IPS-18c (cell line): ENCODE measurements around the gene ZNF654.
"Not testable (repeated sequence)": the region's sequence is repeated elsewhere in the genome, so short reads cannot be mapped to it uniquely, and the experiment has no call there.

Source experiments
- H3K4me3 ChIP-seq: 2 replicates; pipeline ENCODE4 v1.7.0; 2013; ENCODE audit warnings: low read depth, mild to moderate bottlenecking, low read length, moderate library complexity; ENCODE audit not compliant: insufficient read depth
- H3K9me3 ChIP-seq: one replicate; pipeline ENCODE4 v1.6.1; 2013; ENCODE audit warnings: mild to moderate bottlenecking, low read length, moderate library complexity; ENCODE audit not compliant: control insufficient read depth, insufficient read depth

Gene ZNF654

DNA sequence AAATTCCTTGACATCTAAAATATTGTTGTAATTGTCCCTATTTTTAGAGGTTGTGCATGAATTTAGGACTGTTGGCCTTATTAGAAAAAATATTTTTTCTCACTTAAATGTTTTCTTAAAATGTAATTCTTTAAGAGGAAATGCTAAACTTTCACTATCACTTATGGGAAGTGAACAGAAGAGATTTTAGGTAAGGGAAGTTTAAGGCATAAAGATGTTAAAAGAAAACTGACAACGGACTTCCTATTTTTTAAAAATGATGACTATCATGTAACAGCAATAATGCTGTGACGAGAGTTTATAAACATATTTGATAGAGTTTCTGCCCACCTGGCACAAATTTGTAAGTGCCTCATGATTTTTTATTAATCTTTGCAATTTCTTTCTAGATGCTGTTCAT lies 93.8 kb downstream of the ZNF654 start:
- no peak overlapping the region for H3K4me3 ChIP-seq
- H3K9me3 ChIP-seq, result no peaks in the 10 kb centered on the region

DNA sequence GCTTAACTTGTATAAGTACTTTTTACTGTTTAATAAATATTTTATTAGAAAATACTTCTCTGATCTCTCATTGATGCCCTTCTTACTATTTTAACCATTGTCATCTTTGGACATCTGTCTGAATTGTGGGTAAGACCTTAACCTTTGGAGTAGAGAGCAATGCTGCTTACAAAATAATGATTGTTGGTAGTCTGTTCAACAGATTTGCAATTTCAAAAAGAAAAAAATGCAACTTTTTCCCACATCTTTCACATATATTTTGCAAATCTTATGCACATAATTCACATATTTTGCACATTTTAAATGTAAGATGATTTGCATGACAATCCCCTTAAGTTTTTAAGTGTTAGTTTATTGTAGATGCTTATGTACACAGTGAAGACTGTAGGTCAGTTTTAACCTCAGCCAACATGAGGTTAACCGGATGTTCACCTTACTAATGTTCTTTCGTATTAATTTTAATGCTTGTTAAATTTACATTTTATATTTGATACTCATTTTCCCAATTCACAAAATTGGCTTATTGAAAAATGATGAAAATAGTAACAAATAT lies 107.4 kb downstream of the ZNF654 start:
- Histone ChIP-seq H3K9me3 (peaks cover 2% of the 10 kb centered on the region), H3K4me3 (no peak overlapping the region)

DNA sequence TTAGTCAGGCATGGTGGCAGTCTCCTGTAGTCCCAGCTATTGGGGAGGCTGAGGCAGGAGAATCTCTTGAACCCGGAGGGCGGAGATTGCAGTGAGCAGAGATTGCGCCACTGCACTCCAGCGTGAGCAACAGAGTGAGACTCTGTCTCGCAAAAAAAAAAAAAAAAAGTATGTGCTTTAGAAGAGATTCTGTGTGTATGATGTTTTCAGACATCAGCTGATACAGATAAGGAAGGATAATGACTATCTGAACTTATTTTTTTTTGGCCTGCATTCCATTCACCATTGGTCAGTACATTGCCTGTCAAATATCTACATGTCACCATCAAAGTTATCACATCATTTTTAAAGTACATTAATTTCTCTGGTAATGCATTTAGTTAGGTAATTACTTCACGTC lies 108.1 kb downstream of the ZNF654 start:
- no peak overlapping the region for H3K4me3 ChIP-seq
- peaks cover 2% of the 10 kb centered on the region for H3K9me3 ChIP-seq

DNA sequence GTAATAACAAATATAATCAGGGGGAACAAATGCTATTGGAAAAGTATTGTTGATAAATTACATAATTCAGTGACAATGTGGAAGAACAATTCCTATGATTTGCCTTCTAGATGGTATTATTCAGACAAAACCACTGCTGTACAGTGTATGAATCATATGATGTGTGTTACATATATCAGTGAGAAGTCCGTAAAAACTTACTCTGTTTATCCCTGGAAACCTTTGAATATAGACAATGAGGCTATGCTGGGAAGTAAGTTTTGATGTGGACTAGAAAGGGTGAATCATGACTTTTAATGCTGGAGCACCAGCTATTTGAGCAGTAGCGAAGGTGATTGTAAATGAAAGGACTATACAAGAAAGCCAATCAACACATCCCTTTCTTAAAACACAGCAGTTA lies 108.6 kb downstream of the ZNF654 start:
- Histone ChIP-seq H3K4me3 (no peak overlapping the region), H3K9me3 (peaks cover 2% of the 10 kb centered on the region)

DNA sequence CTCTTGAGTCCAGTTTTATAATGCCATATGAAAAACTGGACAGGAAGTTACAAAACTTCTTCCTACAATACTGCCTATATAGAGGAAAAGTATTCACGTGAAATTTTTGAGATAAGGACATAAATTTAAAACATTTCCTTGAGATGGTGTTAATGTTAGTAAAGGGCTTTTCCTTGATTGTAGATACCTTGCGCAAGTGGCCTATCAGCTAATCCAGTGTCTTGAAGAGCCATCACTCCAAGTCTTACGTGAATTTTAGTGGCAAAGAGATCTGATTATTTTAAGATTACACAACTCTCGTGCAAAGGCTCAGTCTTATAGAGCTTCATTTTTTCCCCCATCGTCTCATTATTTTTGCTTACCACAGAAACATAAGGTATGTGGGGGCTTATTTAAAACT lies 109.1 kb downstream of the ZNF654 start:
- Histone ChIP-seq H3K4me3 (no peak overlapping the region), H3K9me3 (peaks cover 2% of the 10 kb centered on the region)

DNA sequence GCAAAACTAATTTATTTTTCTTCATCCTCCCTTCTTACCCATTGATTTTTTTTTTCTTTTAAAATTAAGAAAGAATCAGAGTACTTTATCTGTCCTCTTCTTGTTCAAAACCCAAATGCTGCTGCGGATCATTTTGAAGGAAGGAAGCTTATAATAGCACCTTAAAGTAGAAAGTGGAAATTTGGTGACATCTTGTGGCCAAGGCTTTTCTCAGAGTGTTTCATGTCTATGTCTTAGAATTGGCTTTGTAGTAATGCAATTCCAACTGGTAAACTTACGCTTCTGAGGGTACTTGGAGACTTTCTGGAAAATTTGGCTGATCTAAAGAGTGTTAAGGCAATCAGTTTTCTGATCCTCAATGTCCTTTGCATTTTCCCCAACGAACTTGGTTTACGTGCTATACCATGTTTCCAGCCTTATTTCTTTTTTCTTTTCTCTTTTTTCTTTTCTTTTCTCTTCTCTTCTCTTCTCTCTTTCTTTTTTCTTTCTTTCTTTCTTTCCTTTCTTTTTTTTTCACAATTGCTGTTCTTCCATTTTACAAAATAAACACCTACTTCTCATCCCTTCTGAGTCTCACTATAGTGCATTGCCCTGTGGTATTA lies 121.4 kb downstream of the ZNF654 start:
- H3K4me3 ChIP-seq, result no peak overlapping the region
- H3K9me3 ChIP-seq, result peaks cover 2% of the 10 kb centered on the region

DNA sequence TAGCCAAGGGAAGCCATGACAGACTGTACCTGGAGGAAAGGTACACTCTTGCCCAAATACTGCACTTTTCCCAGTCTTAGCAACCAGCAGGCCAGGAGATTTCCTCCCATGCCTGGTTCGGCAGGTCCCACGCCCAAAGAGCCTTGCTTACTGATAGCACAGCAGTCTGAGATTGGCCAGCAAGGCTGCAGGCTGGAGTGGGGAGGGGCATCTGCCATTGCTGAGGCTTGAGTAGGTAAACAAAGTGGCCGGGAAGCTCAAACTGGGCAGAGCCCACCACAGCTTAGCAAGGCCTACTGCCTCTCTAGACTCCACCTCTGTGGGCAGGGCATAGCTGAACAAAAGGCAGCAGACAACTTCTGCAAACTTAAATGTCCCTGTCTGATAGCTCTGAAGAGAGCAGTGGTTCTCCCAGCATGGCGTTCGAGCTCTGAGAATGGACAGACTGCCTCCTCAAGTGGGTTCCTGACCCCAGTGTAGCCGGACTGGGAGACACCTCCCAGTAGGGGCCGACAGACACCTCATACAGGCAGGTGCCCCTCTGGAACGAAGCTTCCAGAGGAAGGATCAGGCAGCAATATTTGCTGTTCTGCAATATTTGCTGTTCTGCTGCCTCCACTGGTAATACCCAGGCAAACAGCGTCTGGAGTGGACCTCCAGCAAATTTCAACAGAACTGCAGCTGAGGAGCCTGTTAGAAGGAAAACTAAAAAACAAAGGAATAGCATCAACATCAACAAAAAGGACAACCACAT lies 123.3 kb downstream of the ZNF654 start:
- H3K4me3 ChIP-seq, H3K9me3 ChIP-seq: not testable (repeated sequence)

DNA sequence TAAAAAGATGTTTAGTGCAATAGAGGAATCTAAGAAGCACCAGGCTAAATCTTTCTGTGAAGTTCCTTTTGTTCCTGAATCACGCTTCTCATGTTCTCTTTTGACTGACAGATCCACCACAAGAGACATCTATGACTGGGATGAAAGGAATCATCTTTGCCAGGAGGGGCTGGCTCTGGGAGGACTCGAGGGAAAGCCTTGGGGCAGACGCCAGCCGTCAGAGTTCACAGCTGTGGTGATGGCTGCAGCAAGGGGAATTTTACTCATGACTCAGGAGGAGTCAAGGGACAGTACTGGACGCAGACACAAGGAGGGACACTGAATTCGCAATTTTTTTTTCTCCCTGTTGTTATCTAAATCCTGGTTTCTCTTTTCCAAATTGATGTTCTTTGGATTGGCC lies 129.4 kb downstream of the ZNF654 start:
- peaks cover 2% of the 10 kb centered on the region for H3K9me3 ChIP-seq
- no peak overlapping the region for H3K4me3 ChIP-seq

DNA sequence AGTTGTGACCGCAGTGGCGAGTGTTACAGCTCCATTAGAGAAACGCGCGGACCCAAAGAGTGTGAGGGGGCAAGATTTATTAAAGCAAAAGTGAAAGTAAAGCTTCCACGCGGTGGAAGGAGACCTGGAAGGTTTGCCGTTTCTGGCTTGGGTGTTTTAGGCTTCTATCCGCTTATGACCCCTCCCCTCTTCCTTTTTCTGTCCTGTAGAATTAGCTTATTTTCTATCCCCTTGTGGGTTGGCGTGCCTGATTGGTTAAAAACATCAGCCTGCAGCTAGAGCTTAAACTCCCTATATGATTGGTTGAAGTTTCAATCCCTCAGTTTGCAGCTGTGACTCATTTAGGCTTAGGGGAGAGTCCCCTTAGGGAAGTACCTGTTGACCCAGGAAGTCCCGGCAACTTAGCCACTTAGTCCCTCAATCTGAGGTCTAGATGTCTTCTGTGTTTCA lies 130.3 kb downstream of the ZNF654 start:
- H3K9me3 ChIP-seq, result peaks cover 2% of the 10 kb centered on the region
- no peak overlapping the region for H3K4me3 ChIP-seq

DNA sequence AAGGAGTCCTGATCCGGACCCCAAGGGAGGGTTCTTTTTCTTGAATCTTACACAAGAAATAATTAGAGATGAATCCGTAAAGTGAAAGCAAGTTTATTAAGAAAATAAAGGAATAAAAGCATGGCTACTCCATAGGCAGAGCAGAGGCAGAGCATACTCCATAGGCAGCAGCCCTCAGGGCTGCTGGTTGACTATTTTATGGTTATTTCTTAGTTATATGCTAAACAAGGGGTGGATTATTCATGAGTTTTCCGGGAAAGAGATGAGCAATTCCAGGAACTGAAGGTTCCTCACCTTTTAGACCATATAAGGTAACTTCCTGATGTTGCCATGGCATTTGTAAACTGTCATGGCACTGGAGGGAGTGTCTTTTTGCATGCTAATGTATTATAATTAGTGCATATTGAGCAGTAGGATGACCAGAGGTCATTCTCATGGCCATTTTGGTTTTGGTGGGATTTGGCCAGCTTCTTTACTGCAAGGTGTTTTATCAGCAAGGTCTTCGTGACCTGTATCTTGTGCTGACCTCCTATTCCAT lies 132.9 kb downstream of the ZNF654 start:
- Histone ChIP-seq H3K4me3 (no peak overlapping the region), H3K9me3 (peaks cover 2% of the 10 kb centered on the region)

DNA sequence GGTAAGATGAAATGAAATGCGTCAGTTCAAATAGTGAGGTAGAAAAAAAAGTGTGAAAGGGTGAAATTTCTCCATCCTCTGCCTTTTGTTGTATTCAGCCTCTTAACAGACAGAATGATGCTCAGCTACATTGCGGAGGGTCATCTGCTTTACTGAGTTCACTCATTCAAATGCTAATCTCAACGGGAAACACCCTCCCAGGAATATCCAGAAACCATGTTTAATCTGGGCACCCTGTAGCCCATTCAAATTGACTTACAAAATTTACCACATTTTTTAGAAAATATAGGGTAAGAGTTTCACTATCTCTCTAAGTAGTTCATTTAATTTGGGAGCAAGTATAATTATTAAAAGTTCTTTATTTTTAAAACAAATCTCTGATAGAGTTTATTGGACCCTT lies 133.6 kb downstream of the ZNF654 start:
- Histone ChIP-seq H3K9me3 (peaks cover 2% of the 10 kb centered on the region), H3K4me3 (no peak overlapping the region)
